ENCODE data around the gene VEGFA.

VEGFA gene

GRCh38 chr6:43785220-43785752 lies 15.3 kb downstream of the VEGFA start:
- DNase-seq (ENCODE audit: low read depth): no peak

GRCh38 chr6:43785904-43786303 lies 15.9 kb downstream of the VEGFA start:
- no peak for DNase-seq (ENCODE audit: low read depth)

GRCh38 chr6:43786664-43787329 lies 16.8 kb downstream of the VEGFA start:
- no peak for DNase-seq (ENCODE audit: low read depth)

- DNase-seq (ENCODE audit: low read depth): no peak
Observed at GRCh38 chr6:43788301-43788700, 18.3 kb downstream of the VEGFA start.

- no peak for DNase-seq (ENCODE audit: low read depth)
Observed at GRCh38 chr6:43789447-43789846, 19.4 kb downstream of the VEGFA start.

GRCh38 chr6:43790031-43790430 lies 20.0 kb downstream of the VEGFA start:
- DNase-seq (ENCODE audit: low read depth): no peak

GRCh38 chr6:43791745-43792422 lies 21.9 kb downstream of the VEGFA start:
- no peak for DNase-seq (ENCODE audit: low read depth)

- DNase-seq (ENCODE audit: low read depth): no peak
Observed at GRCh38 chr6:43793154-43793874, 23.3 kb downstream of the VEGFA start.

GRCh38 chr6:43793875-43794242 lies 23.8 kb downstream of the VEGFA start:
- DNase-seq (ENCODE audit: low read depth): no peak

GRCh38 chr6:43795421-43795820 lies 25.4 kb downstream of the VEGFA start:
- no peak for DNase-seq (ENCODE audit: low read depth)

GRCh38 chr6:43796168-43796567 lies 26.2 kb downstream of the VEGFA start:
- DNase-seq (ENCODE audit: low read depth): no peak

GRCh38 chr6:43796903-43797890 lies 27.2 kb downstream of the VEGFA start:
- no peak for DNase-seq (ENCODE audit: low read depth)

GRCh38 chr6:43797919-43798318 lies 27.9 kb downstream of the VEGFA start:
- DNase-seq (ENCODE audit: low read depth): no peak

- DNase-seq (ENCODE audit: low read depth): no peak
Observed at GRCh38 chr6:43798688-43799444, 28.9 kb downstream of the VEGFA start.

GRCh38 chr6:43799551-43800297 lies 29.7 kb downstream of the VEGFA start:
- no peak for DNase-seq (ENCODE audit: low read depth)

GRCh38 chr6:43800298-43800623 lies 30.2 kb downstream of the VEGFA start:
- no peak for DNase-seq (ENCODE audit: low read depth)

GRCh38 chr6:43800746-43801494 lies 30.9 kb downstream of the VEGFA start:
- no peak for DNase-seq (ENCODE audit: low read depth)

GRCh38 chr6:43801495-43802181 lies 31.6 kb downstream of the VEGFA start:
- no peak for DNase-seq (ENCODE audit: low read depth)
